OCI-LY7 (cell line): ENCODE measurements around the gene LAPTM5. TPM values are rescaled to one million over a fixed set of nuclear protein-coding genes. Genes with fewer than 3 reads are reported as not detected.

Experiments used
- BruUV-seq: library from RNA; stranded (reverse); fragments of 400-500 nt; replicated peaks from 2 replicates; lab custom pipeline; 2021; lab: Mats Ljungman, UMichigan
- CTCF ChIA-PET: fragments of 300-600 bp; sonication (Branson Sonifier 250); formaldehyde crosslinking; loops from one replicate; lab custom pipeline; 2022; ENCODE audit warnings: antibody characterized with exemption; ENCODE audit not compliant: unreplicated experiment; lab: Charles Lee
- POLR2A ChIA-PET: fragments of 300-600 bp; sonication (Branson Sonifier 250); formaldehyde crosslinking; loops from one replicate; lab custom pipeline; 2022; ENCODE audit warnings: antibody characterized with exemption; lab: Charles Lee
- DNase-seq: peaks from one replicate; pipeline ENCODE4 v3.0.0-alpha.2; 2015; ENCODE audit warnings: low spot score
- H2AFZ ChIP-seq: fragments of 200-600 bp; sonication (generic), shearing (Covaris generic); 2 replicates; pipeline ENCODE4 v1.6.1; 2014; ENCODE audit warnings: mild to moderate bottlenecking, antibody characterized with exemption, low read length, moderate library complexity
- H3K27ac ChIP-seq: fragments of 200-600 bp; sonication (generic); 2 replicates; pipeline ENCODE4 v1.5.1; 2014; ENCODE audit warnings: mixed run types, low read depth, mild to moderate bottlenecking, moderate library complexity, low read length, inconsistent platforms; ENCODE audit not compliant: poor library complexity, severe bottlenecking
- H3K36me3 ChIP-seq: fragments of 200-600 bp; sonication (generic); 2 replicates; pipeline ENCODE4 v1.6.1; 2014; ENCODE audit warnings: mild to moderate bottlenecking, antibody characterized with exemption, low read length, moderate library complexity, mixed read lengths; ENCODE audit not compliant: insufficient read depth
- H3K4me1 ChIP-seq: fragments of 200-600 bp; sonication (generic); 2 replicates; pipeline ENCODE4 v1.5.1; 2014; ENCODE audit warnings: mild to moderate bottlenecking, low read length; ENCODE audit not compliant: insufficient read depth, poor library complexity, severe bottlenecking
- H3K4me2 ChIP-seq: fragments of 200-600 bp; sonication (generic); 2 replicates; pipeline ENCODE4 v1.6.1; 2014; ENCODE audit warnings: mild to moderate bottlenecking, low read length
- H3K4me3 ChIP-seq: fragments of 200-600 bp; sonication (generic); 2 replicates; pipeline ENCODE4 v1.5.1; 2014; ENCODE audit warnings: mild to moderate bottlenecking, low read depth, low read length; ENCODE audit not compliant: poor library complexity, severe bottlenecking
- H3K79me2 ChIP-seq: fragments of 200-600 bp; sonication (generic); 2 replicates; pipeline ENCODE4 v1.6.1; 2016; ENCODE audit warnings: low read depth, mild to moderate bottlenecking, low read length, moderate library complexity, mixed read lengths; ENCODE audit not compliant: insufficient read depth
- H3K9me2 ChIP-seq: fragments of 200-600 bp; sonication (generic); 2 replicates; pipeline ENCODE4 v1.6.1; 2016; ENCODE audit warnings: mild to moderate bottlenecking, low read length, mixed read lengths; ENCODE audit not compliant: insufficient read depth
- H3K9me3 ChIP-seq: fragments of 200-600 bp; sonication (generic); 2 replicates; pipeline ENCODE4 v1.6.1; 2014; ENCODE audit warnings: mild to moderate bottlenecking, mixed run types, low read length, mixed read lengths
- H4K20me1 ChIP-seq: fragments of 200-600 bp; sonication (generic); 2 replicates; pipeline ENCODE4 v1.6.1; 2014; ENCODE audit warnings: mild to moderate bottlenecking, antibody characterized with exemption, low read length, moderate library complexity, mixed read lengths; ENCODE audit not compliant: insufficient read depth
- EZH2phosphoT487 ChIP-seq: fragments of 200-600 bp; sonication (generic); IDR thresholded peaks from 2 replicates; pipeline ENCODE4 v1.6.1; 2018; ENCODE audit warnings: low read depth, borderline replicate concordance, mild to moderate bottlenecking, mixed run types, antibody characterized with exemption, low read length, moderate library complexity, mixed read lengths
- intact Hi-C: fragments of 100-400 bp; cut with micrococcal nuclease; formaldehyde crosslinking; loops from one replicate; pipeline ENCODE4 v1.10.0; 2022; ENCODE audit not compliant: unreplicated experiment
- total RNA-seq, 2 experiments: library from RNA; depleted of rRNA in 1 of 2; stranded (reverse); fragments of >200 nt in 1 of 2; shearing (Covaris generic) in 1 of 2; gene quantifications; 2 replicates each; pipeline ENCODE4 v1.2.3, GENCODE V29; 2014 to 2022
- TF ChIP-seq, protein P1 (sequence below): fragments of 200-600 bp; sonication (generic); conservative IDR thresholded peaks from 2 replicates; pipeline ENCODE4 v1.5.1; 2014; ENCODE audit warnings: mild to moderate bottlenecking, antibody characterized with exemption, low read length, moderate library complexity, mixed read lengths

LAPTM5 gene
- total RNA-seq, 2 experiments from 2014 or later: 113 to 137 TPM

GRCh38 chr1:30783256-30783915 lies 25.8 kb upstream of the LAPTM5 start:
- ChIA-PET CTCF (interaction anchor here (1.2 to 1.6 kb wide), 2 partner anchors 63 to 67 kb away, joined by 3 to 4 read pairs; no protein-coding TSS in a partner anchor), POLR2A (interaction anchor here (0.7 kb wide), 1 partner anchor 65 kb away, joined by 3 read pairs; no protein-coding TSS in a partner anchor)
- Histone ChIP-seq H3K27ac (no peak overlapping the region), H3K36me3 (no peaks in the 10 kb centered on the region), H3K4me2 (no peak overlapping the region), H3K9me3 (no peaks in the 10 kb centered on the region), H3K79me2 (no peaks in the 10 kb centered on the region), H4K20me1 (no peaks in the 10 kb centered on the region), H3K4me3 (no peak overlapping the region), H3K4me1 (peaks cover 12% of the 10 kb centered on the region), H2AFZ (no peak overlapping the region), H3K9me2 (no peaks in the 10 kb centered on the region)
- intact Hi-C loops: loop anchor here (5.0 kb wide), 1 partner anchor 144 kb away; no protein-coding TSS in a partner anchor
- no TSS peak for BruUV-seq
- DNase-seq: no peak
- TF ChIP-seq, protein P1, sequence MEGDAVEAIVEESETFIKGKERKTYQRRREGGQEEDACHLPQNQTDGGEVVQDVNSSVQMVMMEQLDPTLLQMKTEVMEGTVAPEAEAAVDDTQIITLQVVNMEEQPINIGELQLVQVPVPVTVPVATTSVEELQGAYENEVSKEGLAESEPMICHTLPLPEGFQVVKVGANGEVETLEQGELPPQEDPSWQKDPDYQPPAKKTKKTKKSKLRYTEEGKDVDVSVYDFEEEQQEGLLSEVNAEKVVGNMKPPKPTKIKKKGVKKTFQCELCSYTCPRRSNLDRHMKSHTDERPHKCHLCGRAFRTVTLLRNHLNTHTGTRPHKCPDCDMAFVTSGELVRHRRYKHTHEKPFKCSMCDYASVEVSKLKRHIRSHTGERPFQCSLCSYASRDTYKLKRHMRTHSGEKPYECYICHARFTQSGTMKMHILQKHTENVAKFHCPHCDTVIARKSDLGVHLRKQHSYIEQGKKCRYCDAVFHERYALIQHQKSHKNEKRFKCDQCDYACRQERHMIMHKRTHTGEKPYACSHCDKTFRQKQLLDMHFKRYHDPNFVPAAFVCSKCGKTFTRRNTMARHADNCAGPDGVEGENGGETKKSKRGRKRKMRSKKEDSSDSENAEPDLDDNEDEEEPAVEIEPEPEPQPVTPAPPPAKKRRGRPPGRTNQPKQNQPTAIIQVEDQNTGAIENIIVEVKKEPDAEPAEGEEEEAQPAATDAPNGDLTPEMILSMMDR: no peak
- TF ChIP-seq EZH2phosphoT487: no peak

GRCh38 chr1:30782361-30783255 lies 25.0 kb upstream of the LAPTM5 start:
- Histone ChIP-seq H3K9me2 (no peaks in the 10 kb centered on the region), H3K36me3 (no peaks in the 10 kb centered on the region), H3K9me3 (no peaks in the 10 kb centered on the region), H3K27ac (no peak overlapping the region), H3K4me1 (peaks cover 12% of the 10 kb centered on the region), H3K79me2 (no peaks in the 10 kb centered on the region), H4K20me1 (no peaks in the 10 kb centered on the region), H2AFZ (no peak overlapping the region), H3K4me3 (no peak overlapping the region), H3K4me2 (no peak overlapping the region)
- ChIA-PET POLR2A (no interaction called here), CTCF (interaction anchor here (0.6 to 1.6 kb wide), 4 partner anchors 10 to 131 kb away, joined by 3 to 4 read pairs (median 4); no protein-coding TSS in a partner anchor)
- BruUV-seq: no TSS peak
- DNase-seq: peak; percentile 75
- intact Hi-C loops: loop anchor here (1.0 to 5.0 kb wide), 2 partner anchors 129 to 145 kb away; no protein-coding TSS in a partner anchor
- TF ChIP-seq, protein P1: peak; percentile 77
- no peak for TF ChIP-seq EZH2phosphoT487
